Endodermal cell (in vitro differentiated cells): Measurements from ENCODE around the gene LRRN3. TPM values are rescaled to one million over a fixed set of nuclear protein-coding genes. Genes with fewer than 3 reads are reported as not detected.

Source experiments
- DNase-seq: peaks from one replicate; pipeline ENCODE4 v3.0.0-alpha.2; 2017
- H3K27ac ChIP-seq: 2 replicates; pipeline ENCODE4 v1.5.1; 2013; ENCODE audit warnings: mild to moderate bottlenecking, low read depth, low read length, moderate library complexity
- H3K27me3 ChIP-seq: 2 replicates; pipeline ENCODE4 v1.6.1; 2013; ENCODE audit warnings: mild to moderate bottlenecking, low read length, moderate library complexity; ENCODE audit not compliant: insufficient read depth, control insufficient read depth, poor library complexity, severe bottlenecking
- H3K36me3 ChIP-seq: 2 replicates; pipeline ENCODE4 v1.7.0; 2013; ENCODE audit warnings: mild to moderate bottlenecking, low read length, moderate library complexity; ENCODE audit not compliant: control insufficient read depth, insufficient read depth
- H3K4me1 ChIP-seq: one replicate; pipeline ENCODE4 v1.7.0; 2013; ENCODE audit warnings: low read length; ENCODE audit not compliant: control insufficient read depth, insufficient read depth
- H3K4me3 ChIP-seq: 2 replicates; pipeline ENCODE4 v1.5.1; 2013; ENCODE audit warnings: mild to moderate bottlenecking, low read length, moderate library complexity
- H3K9ac ChIP-seq: 2 replicates; pipeline ENCODE4 v1.6.1; 2013; ENCODE audit warnings: mild to moderate bottlenecking, low read length, moderate library complexity; ENCODE audit not compliant: poor library complexity, severe bottlenecking; ENCODE audit errors: extremely low read depth
- H3K9me3 ChIP-seq: 2 replicates; pipeline ENCODE4 v1.6.1; 2013; ENCODE audit warnings: mild to moderate bottlenecking, low read length, moderate library complexity; ENCODE audit not compliant: control insufficient read depth
- H3K27ac Mint-ChIP-seq: 2 replicates; pipeline ENCODE4 v1.8.0; 2020; ENCODE audit warnings: mixed read lengths
- H3K27me3 Mint-ChIP-seq: 2 replicates; pipeline ENCODE4 v1.8.0; 2021; ENCODE audit warnings: mild to moderate bottlenecking, mixed read lengths; ENCODE audit not compliant: insufficient read depth
- H3K36me3 Mint-ChIP-seq: 2 replicates; pipeline ENCODE4 v1.8.0; 2020; ENCODE audit warnings: low read depth, mixed read lengths
- H3K4me1 Mint-ChIP-seq: 2 replicates; pipeline ENCODE4 v1.8.0; 2020; ENCODE audit warnings: mixed read lengths
- H3K4me3 Mint-ChIP-seq: 2 replicates; pipeline ENCODE4 v1.8.0; 2020; ENCODE audit warnings: mild to moderate bottlenecking, moderate library complexity, mixed read lengths
- H3K9me3 Mint-ChIP-seq: 2 replicates; pipeline ENCODE4 v1.8.0; 2020; ENCODE audit warnings: mild to moderate bottlenecking, mixed read lengths
- WGBS, 2 experiments: methylation state at CpG; one replicate each; pipeline versions ENCODE4 v1.1.5 to v1.1.7; 2013; ENCODE audit warnings: missing lambda C conversion rate in 2 of 2, mixed read lengths in 1 of 2; ENCODE audit not compliant: insufficient coverage in 1 of 2, insufficient read length in 1 of 2; 5-methylcytosine and 5-hydroxymethylcytosine counted together
- total RNA-seq, 2 donors: library from RNA; stranded (reverse); fragmentation: NEBNext Ultra II Directional in 1 of 2; extraction: Animal tissue kit (Norgen Biotek cat#: 25700) in 1 of 2; gene quantifications; 2 replicates in 1 of 2; 3 replicates in 1 of 2; pipeline ENCODE4 v1.2.1, GENCODE V29; 2021
- TF ChIP-seq, protein P1 (sequence below): fragments of 200-600 bp; sonication (generic); conservative IDR thresholded peaks from 2 replicates; pipeline ENCODE4 v1.5.0; 2021; ENCODE audit warnings: antibody characterized with exemption, mild to moderate bottlenecking

LRRN3 gene
- total RNA-seq, 2 donors from 2014 or later, result 1.3 TPM; not detected in 1

- Histone ChIP-seq H3K4me1 (no peaks in the 10 kb centered on the region), H3K9ac (no peak overlapping the region), H3K27ac (peak overlapping the region; percentile 9), H3K4me3 (no peak overlapping the region), H3K9me3 (no peaks in the 10 kb centered on the region), H3K36me3 (no peaks in the 10 kb centered on the region), H3K27me3 (no peaks in the 10 kb centered on the region)
- Mint-ChIP-seq H3K36me3 (no peaks in the 10 kb centered on the region), H3K4me3 (no peak overlapping the region), H3K9me3 (no peaks in the 10 kb centered on the region), H3K27ac (no peak overlapping the region), H3K27me3 (no peaks in the 10 kb centered on the region), H3K4me1 (peaks cover 17% of the 10 kb centered on the region)
- TF ChIP-seq, protein P1, sequence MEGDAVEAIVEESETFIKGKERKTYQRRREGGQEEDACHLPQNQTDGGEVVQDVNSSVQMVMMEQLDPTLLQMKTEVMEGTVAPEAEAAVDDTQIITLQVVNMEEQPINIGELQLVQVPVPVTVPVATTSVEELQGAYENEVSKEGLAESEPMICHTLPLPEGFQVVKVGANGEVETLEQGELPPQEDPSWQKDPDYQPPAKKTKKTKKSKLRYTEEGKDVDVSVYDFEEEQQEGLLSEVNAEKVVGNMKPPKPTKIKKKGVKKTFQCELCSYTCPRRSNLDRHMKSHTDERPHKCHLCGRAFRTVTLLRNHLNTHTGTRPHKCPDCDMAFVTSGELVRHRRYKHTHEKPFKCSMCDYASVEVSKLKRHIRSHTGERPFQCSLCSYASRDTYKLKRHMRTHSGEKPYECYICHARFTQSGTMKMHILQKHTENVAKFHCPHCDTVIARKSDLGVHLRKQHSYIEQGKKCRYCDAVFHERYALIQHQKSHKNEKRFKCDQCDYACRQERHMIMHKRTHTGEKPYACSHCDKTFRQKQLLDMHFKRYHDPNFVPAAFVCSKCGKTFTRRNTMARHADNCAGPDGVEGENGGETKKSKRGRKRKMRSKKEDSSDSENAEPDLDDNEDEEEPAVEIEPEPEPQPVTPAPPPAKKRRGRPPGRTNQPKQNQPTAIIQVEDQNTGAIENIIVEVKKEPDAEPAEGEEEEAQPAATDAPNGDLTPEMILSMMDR, result no peak
- 97 to 100% methylated on average over 1 to 3 of the region's 3 CpGs for WGBS, 2 experiments
- no peak for DNase-seq
Observed at GRCh38 chr7:111074071-111074747, 16.7 kb upstream of the LRRN3 start.

GRCh38 chr7:111074748-111075146 is 16.2 kb upstream of the LRRN3 start:
- TF ChIP-seq, protein P1, result no peak
- no peaks in the 10 kb centered on the region for H3K36me3 ChIP-seq
- H3K9ac ChIP-seq, result no peak overlapping the region
- Mint-ChIP-seq H3K4me3 (no peak overlapping the region), H3K27ac (no peak overlapping the region), H3K27me3 (no peaks in the 10 kb centered on the region), H3K4me1 (peaks cover 17% of the 10 kb centered on the region), H3K9me3 (no peaks in the 10 kb centered on the region), H3K36me3 (no peaks in the 10 kb centered on the region)
- H3K4me1 ChIP-seq, result no peaks in the 10 kb centered on the region
- 73 to 77% methylated on average over 6 of the region's 6 CpGs for WGBS, 2 experiments
- H3K27ac ChIP-seq, result peak overlapping the region; percentile 9
- no peaks in the 10 kb centered on the region for H3K9me3 ChIP-seq
- no peak overlapping the region for H3K4me3 ChIP-seq
- DNase-seq, result no peak
- H3K27me3 ChIP-seq, result no peaks in the 10 kb centered on the region

GRCh38 chr7:111075498-111075897 is 15.4 kb upstream of the LRRN3 start:
- H3K9ac ChIP-seq, result no peak overlapping the region
- Mint-ChIP-seq H3K4me1 (peaks cover 17% of the 10 kb centered on the region), H3K27me3 (no peaks in the 10 kb centered on the region), H3K36me3 (no peaks in the 10 kb centered on the region), H3K27ac (no peak overlapping the region), H3K9me3 (no peaks in the 10 kb centered on the region), H3K4me3 (no peak overlapping the region)
- TF ChIP-seq, protein P1, result no peak
- no peak overlapping the region for H3K4me3 ChIP-seq
- H3K27ac ChIP-seq, result no peak overlapping the region
- no peaks in the 10 kb centered on the region for H3K27me3 ChIP-seq
- WGBS, 2 experiments, result 82 to 90% methylated on average over 4 to 5 of the region's 5 CpGs
- no peaks in the 10 kb centered on the region for H3K9me3 ChIP-seq
- H3K4me1 ChIP-seq, result no peaks in the 10 kb centered on the region
- DNase-seq, result no peak
- H3K36me3 ChIP-seq, result no peaks in the 10 kb centered on the region
